Measurements from ENCODE around the gene NHERF2.

NHERF2 gene

DNA sequence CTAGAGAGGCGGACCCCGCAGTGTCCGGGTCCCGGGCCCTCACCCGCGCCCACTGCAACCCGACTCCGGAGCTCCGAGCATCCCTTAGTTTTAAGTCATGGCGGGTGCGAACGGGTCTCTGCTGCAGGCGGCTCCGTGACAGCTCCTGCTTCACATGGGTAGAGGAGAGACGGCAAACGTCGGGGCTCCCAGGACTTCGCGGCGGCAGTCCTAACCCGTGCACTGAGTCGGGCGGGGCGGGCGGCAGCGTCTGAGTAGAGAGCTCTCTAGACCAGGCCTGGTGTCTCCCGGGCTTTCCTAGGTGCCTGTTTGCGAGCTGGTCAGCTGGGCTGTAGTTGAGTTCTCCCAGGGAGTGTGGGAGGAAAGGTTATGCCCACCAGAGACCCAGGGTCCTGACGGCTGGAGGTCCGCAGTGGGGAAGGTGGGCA is 21.4 kb downstream of the NHERF2 start:
- TF ChIP-seq, protein P1, sequence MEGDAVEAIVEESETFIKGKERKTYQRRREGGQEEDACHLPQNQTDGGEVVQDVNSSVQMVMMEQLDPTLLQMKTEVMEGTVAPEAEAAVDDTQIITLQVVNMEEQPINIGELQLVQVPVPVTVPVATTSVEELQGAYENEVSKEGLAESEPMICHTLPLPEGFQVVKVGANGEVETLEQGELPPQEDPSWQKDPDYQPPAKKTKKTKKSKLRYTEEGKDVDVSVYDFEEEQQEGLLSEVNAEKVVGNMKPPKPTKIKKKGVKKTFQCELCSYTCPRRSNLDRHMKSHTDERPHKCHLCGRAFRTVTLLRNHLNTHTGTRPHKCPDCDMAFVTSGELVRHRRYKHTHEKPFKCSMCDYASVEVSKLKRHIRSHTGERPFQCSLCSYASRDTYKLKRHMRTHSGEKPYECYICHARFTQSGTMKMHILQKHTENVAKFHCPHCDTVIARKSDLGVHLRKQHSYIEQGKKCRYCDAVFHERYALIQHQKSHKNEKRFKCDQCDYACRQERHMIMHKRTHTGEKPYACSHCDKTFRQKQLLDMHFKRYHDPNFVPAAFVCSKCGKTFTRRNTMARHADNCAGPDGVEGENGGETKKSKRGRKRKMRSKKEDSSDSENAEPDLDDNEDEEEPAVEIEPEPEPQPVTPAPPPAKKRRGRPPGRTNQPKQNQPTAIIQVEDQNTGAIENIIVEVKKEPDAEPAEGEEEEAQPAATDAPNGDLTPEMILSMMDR (IDR thresholded peaks at IDR 0.05; ENCODE audit: unreplicated experiment in 3 of 3): no peak
- H3K9me3 Mint-ChIP-seq: no peaks in the 10 kb centered on the region
- H3K27ac Mint-ChIP-seq: peak overlapping the region in 1 of 3 experiments; percentile 60
- H3K27me3 Mint-ChIP-seq (ENCODE audit: low read depth): no peaks in the 10 kb centered on the region
- H3K36me3 Mint-ChIP-seq (ENCODE audit: low read depth): peaks cover 15% of the 10 kb centered on the region
- peak overlapping the region; percentile 91 to 94 (median 92) for H3K4me3 Mint-ChIP-seq
- peaks cover 12% of the 10 kb centered on the region for H3K4me1 Mint-ChIP-seq

DNA sequence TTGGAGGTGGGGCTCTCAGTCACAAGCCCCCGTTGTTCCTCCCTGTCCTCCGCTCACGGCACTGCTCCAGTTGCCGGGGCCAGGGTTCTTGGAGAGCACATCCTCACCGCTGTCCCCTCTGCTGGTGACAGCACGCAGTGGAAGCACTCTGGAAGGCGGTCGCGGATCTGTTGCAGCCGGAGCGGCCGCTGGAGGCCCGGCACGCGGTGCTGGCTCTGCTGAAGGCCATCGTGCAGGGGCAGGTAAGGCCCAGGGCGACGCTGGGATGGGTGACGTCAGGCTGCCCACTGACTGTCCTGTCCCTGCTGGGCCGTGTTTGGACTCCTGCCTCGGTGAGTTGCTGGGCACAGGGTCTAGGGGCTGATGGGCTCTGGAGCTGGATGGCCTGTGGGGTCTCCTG is 26.5 kb downstream of the NHERF2 start:
- Mint-ChIP-seq H3K4me1 (no peaks in the 10 kb centered on the region), H3K27me3 (ENCODE audit: low read depth) (peaks cover 4% of the 10 kb centered on the region), H3K4me3 (peak overlapping the region in 1 of 3 experiments; percentile 30), H3K27ac (no peak overlapping the region), H3K36me3 (ENCODE audit: low read depth) (peaks cover 21% of the 10 kb centered on the region), H3K9me3 (no peaks in the 10 kb centered on the region)
- TF ChIP-seq, protein P1 (IDR thresholded peaks at IDR 0.05; ENCODE audit: unreplicated experiment in 3 of 3): no peak

DNA sequence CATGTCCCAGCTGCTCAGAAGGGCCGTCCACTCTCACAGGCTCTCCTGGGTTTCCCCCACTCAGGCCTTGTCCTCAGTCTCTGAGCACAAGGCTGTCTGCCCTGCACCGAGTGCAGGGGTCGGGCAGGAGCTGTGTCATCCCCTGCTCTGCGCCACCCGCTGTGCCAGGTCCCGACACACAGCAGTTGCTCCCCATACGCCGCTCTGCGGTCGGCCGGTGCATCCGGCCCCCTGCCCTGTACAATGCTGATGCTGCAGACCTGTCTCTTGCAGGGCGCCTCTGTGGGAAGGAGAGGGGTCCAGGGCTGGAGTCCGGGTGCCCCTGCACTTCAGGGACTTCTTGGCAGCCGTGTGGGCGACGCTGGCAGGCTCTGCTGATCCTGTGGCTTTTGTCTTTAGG is 27.2 kb downstream of the NHERF2 start:
- peaks cover 27% of the 10 kb centered on the region for H3K36me3 Mint-ChIP-seq (ENCODE audit: low read depth)
- H3K4me3 Mint-ChIP-seq: no peak overlapping the region
- no peaks in the 10 kb centered on the region for H3K9me3 Mint-ChIP-seq
- H3K27me3 Mint-ChIP-seq (ENCODE audit: low read depth): peaks cover 4% of the 10 kb centered on the region
- TF ChIP-seq, protein P1 (IDR thresholded peaks at IDR 0.05; ENCODE audit: unreplicated experiment in 3 of 3): no peak
- no peak overlapping the region for H3K27ac Mint-ChIP-seq
- H3K4me1 Mint-ChIP-seq: no peaks in the 10 kb centered on the region

DNA sequence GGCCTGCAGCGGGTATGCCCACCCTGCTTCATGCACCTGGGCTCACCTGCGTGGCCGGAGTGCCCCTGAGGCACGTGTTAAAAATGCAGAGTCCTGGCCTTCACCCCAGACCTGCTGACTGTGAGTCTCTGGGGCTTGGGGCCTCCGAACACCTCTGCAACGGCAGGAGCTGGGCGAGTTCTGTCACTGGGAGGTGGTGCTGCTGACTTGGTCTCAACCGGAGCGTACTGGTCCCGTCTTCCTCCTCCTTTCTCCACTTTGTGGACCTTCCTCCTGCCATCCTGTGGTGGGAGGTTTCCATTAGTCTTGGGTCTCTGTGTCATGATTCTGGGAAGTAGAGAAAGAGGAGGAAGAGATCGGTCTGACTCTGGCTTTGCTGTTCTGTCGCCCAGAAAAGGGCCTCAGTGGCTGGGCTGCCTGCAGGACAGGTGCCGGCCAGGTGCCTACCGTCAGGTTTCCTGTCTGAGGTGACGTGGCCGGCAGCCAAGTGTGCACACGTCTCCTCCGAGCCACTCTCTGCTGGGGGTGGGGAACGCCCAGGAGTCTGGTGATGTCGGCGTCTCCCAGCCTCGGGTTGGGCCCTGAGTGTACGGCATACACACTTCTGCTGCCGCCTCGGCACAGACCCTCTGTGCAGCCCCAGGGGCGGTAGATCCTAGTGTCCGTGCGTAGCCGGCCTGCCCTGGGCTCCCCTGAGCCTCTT is 28.0 kb downstream of the NHERF2 start:
- Mint-ChIP-seq H3K36me3 (ENCODE audit: low read depth) (peaks cover 27% of the 10 kb centered on the region), H3K9me3 (no peaks in the 10 kb centered on the region), H3K4me3 (no peak overlapping the region), H3K27ac (no peak overlapping the region), H3K27me3 (ENCODE audit: low read depth) (peaks cover 4% of the 10 kb centered on the region), H3K4me1 (no peaks in the 10 kb centered on the region)
- TF ChIP-seq, protein P1 (IDR thresholded peaks at IDR 0.05; ENCODE audit: unreplicated experiment in 3 of 3): no peak

DNA sequence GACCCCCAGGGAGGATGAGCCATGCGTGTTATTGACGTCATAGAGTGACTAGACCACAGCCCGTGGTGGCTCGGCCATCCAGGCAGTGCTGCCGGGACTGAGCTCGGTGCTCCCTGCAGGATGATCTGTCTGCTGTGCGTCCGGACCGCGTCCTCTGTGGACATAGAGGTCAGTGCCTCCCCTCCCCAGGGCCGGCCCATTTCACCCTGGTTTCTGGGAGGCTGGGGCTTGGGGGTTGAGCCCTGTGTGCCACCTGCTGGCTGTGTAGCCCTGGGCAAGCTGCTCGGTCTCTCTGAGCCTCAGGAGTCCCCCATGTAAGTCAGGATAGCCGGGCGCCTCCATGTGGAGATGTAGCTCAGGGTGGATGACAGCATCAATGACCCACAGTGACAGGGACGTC is 29.4 kb downstream of the NHERF2 start:
- peaks cover 4% of the 10 kb centered on the region for H3K27me3 Mint-ChIP-seq (ENCODE audit: low read depth)
- H3K36me3 Mint-ChIP-seq (ENCODE audit: low read depth): peaks cover 23% of the 10 kb centered on the region
- no peak overlapping the region for H3K4me3 Mint-ChIP-seq
- H3K9me3 Mint-ChIP-seq: no peaks in the 10 kb centered on the region
- no peaks in the 10 kb centered on the region for H3K4me1 Mint-ChIP-seq
- H3K27ac Mint-ChIP-seq: no peak overlapping the region
- TF ChIP-seq, protein P1 (IDR thresholded peaks at IDR 0.05; ENCODE audit: unreplicated experiment in 3 of 3): no peak
